ELF-1 (cell line): ENCODE data around the gene MAPK11.

Experiments used
- DNase-seq: peaks from one replicate; pipeline ENCODE4 v3.0.0-alpha.2; 2016; ENCODE audit warnings: low read depth, low spot score

Gene MAPK11

GRCh38 chr22:50293441-50294318 lies 23.5 kb upstream of the MAPK11 start:
- peak; percentile 72 for DNase-seq

GRCh38 chr22:50292643-50293440 lies 22.7 kb upstream of the MAPK11 start:
- no peak for DNase-seq

GRCh38 chr22:50289942-50290630 lies 19.9 kb upstream of the MAPK11 start:
- DNase-seq: no peak

GRCh38 chr22:50289151-50289941 lies 19.2 kb upstream of the MAPK11 start:
- DNase-seq: no peak

- no peak for DNase-seq
Observed at GRCh38 chr22:50287731-50288130, 17.6 kb upstream of the MAPK11 start.

GRCh38 chr22:50286701-50287318 lies 16.6 kb upstream of the MAPK11 start:
- no peak for DNase-seq

- no peak for DNase-seq
Observed at GRCh38 chr22:50286275-50286674, 16.1 kb upstream of the MAPK11 start.

- no peak for DNase-seq
Observed at GRCh38 chr22:50285568-50286229, 15.5 kb upstream of the MAPK11 start.

GRCh38 chr22:50284479-50284878 lies 14.3 kb upstream of the MAPK11 start:
- DNase-seq: no peak

- no peak for DNase-seq
Observed at GRCh38 chr22:50283821-50284220, 13.6 kb upstream of the MAPK11 start.

- DNase-seq: peak; percentile 61
Observed at GRCh38 chr22:50282361-50283155, 12.4 kb upstream of the MAPK11 start.

GRCh38 chr22:50281957-50282356 lies 11.8 kb upstream of the MAPK11 start:
- no peak for DNase-seq

GRCh38 chr22:50281384-50281760 lies 11.2 kb upstream of the MAPK11 start:
- DNase-seq: no peak

- DNase-seq: no peak
Observed at GRCh38 chr22:50280708-50281383, 10.7 kb upstream of the MAPK11 start.

GRCh38 chr22:50280022-50280707 lies 10.0 kb upstream of the MAPK11 start:
- DNase-seq: no peak

- no peak for DNase-seq
Observed at GRCh38 chr22:50278956-50279619, 8.9 kb upstream of the MAPK11 start.

- no peak for DNase-seq
Observed at GRCh38 chr22:50278461-50278860, 8.3 kb upstream of the MAPK11 start.

GRCh38 chr22:50277761-50278160 lies 7.6 kb upstream of the MAPK11 start:
- no peak for DNase-seq
